Upper lobe of left lung (tissue), 6 donors: ENCODE data around the gene TBX4. TPM values are rescaled to one million over a fixed set of nuclear protein-coding genes. Genes with fewer than 3 reads are reported as not detected.

Experiments
- ATAC-seq, 2 donors: fragments of 200-7000 bp; cut with Tn5 transposase; one replicate each; pipeline ENCODE4 v1.9.1; 2022; ENCODE audit warnings: mild to moderate bottlenecking in 2 of 2, moderate library complexity in 2 of 2; ENCODE audit not compliant: low FRiP score in 2 of 2
- DNase-seq, 2 donors: peaks; one replicate each; pipeline ENCODE4 v3.0.0-alpha.2; 2019 to 2020
- H3K27ac ChIP-seq, 4 donors: fragments of 200-600 bp; sonication (generic); one replicate each; pipeline ENCODE4 v1.5.1; 2016 to 2019
- H3K27me3 ChIP-seq, 4 donors: fragments of 200-600 bp; sonication (generic); one replicate each; pipeline ENCODE4 v1.5.1; 2017 to 2019
- H3K36me3 ChIP-seq, 4 donors: fragments of 200-600 bp; sonication (generic); one replicate each; pipeline ENCODE4 v1.5.1; 2016 to 2019
- H3K4me1 ChIP-seq, 4 donors: fragments of 200-600 bp; sonication (generic); one replicate each; pipeline ENCODE4 v1.5.1; 2018 to 2019
- H3K4me3 ChIP-seq, 4 donors: fragments of 200-600 bp; sonication (generic); one replicate each; pipeline ENCODE4 v1.5.1; 2017 to 2019; ENCODE audit warnings: mild to moderate bottlenecking in 2 of 4, moderate library complexity in 1 of 4
- H3K9me3 ChIP-seq, 4 donors: fragments of 200-600 bp; sonication (generic); one replicate each; pipeline ENCODE4 v1.5.1; 2018 to 2019
- CTCF ChIP-seq, 6 experiments: fragments of 450-650 bp in 4 of 6; fragments of 200-600 bp in 2 of 6; sonication (generic) in 2 of 6; IDR thresholded peaks; one replicate each; pipeline ENCODE4 v1.5.1; 2016 to 2019; ENCODE audit warnings: antibody characterized with exemption in 6 of 6
- EP300 ChIP-seq, 4 donors: sonication (generic); formaldehyde crosslinking; IDR thresholded peaks; one replicate each; pipeline ENCODE4 v1.5.1; 2017; ENCODE audit warnings: antibody characterized with exemption in 4 of 4, control low read depth in 2 of 4
- POLR2A ChIP-seq, 4 donors: fragments of 450-650 bp; IDR thresholded peaks; one replicate each; pipeline ENCODE4 v1.5.1; 2016 to 2017; ENCODE audit warnings: antibody characterized with exemption in 4 of 4, mild to moderate bottlenecking in 2 of 4
- POLR2AphosphoS5 ChIP-seq, 2 donors: sonication (generic); formaldehyde crosslinking; IDR thresholded peaks; one replicate each; pipeline ENCODE4 v1.5.1; 2017; ENCODE audit warnings: antibody characterized with exemption in 2 of 2
- WGBS, 2 donors: methylation state at CpG; one replicate each; pipeline ENCODE4 v1.1.5; 2017 to 2018; 5-methylcytosine and 5-hydroxymethylcytosine counted together
- total RNA-seq, 6 donors: library from RNA; depleted of rRNA in 4 of 6; stranded (reverse); fragments of >200 nt in 4 of 6; gene quantifications; one replicate each; pipeline versions ENCODE4 v1.1.0 to v1.2.1, GENCODE V29; 2016 to 2021
- donor health status: DM: no; HTN: no; CAD: no; lungs with moderate emphysema.
- donor health status: DM: no; HTN: yes; CAD: no; lungs with severe emphysema.

The TBX4 gene
- total RNA-seq, 6 donors from 2014 or later: 10.2 to 69.1 (median 22.7) TPM

GRCh38 chr17:61404913-61405685 is 47.1 kb upstream of the TBX4 start:
- TF ChIP-seq EP300 (IDR thresholded peaks at IDR 0.05) (no peak), CTCF (IDR thresholded peaks at IDR 0.05) (no peak), POLR2A (IDR thresholded peaks at IDR 0.05) (no peak), POLR2AphosphoS5 (IDR thresholded peaks at IDR 0.05) (peak in 1 of 2 donors; percentile 15)
- Histone ChIP-seq H3K27ac (peak overlapping the region; percentile 90 to 97 (median 92)), H3K4me1 (peaks cover 18 to 75% (median 41%) of the 10 kb centered on the region in 4 donors), H3K27me3 (peaks cover 1 to 59% (median 38%) of the 10 kb centered on the region in 4 donors), H3K9me3 (no peaks in the 10 kb centered on the region), H3K4me3 (peak overlapping the region; percentile 5 to 63 (median 58)), H3K36me3 (peaks cover 0 to 70% (median 32%) of the 10 kb centered on the region in 4 donors)
- no peak for ATAC-seq
- peak in 1 of 2 donors; percentile 86 for DNase-seq
- WGBS, 2 donors: 64 to 93% methylated on average over 11 to 68 of the region's 71 CpGs

- 54 to 71% methylated on average over 6 to 30 of the region's 37 CpGs for WGBS, 2 donors
- H3K27me3 ChIP-seq: peaks cover 1 to 59% (median 35%) of the 10 kb centered on the region in 4 donors
- H3K4me1 ChIP-seq: peaks cover 23 to 76% (median 45%) of the 10 kb centered on the region in 4 donors
These were observed 46.3 kb upstream of the TBX4 start for GRCh38 chr17:61405686-61406536.

GRCh38 chr17:61406537-61406845 is 45.7 kb upstream of the TBX4 start:
- Histone ChIP-seq H3K9me3 (no peaks in the 10 kb centered on the region), H3K36me3 (peaks cover 0 to 67% (median 32%) of the 10 kb centered on the region in 4 donors), H3K27me3 (peaks cover 1 to 53% (median 35%) of the 10 kb centered on the region in 4 donors), H3K4me1 (peaks cover 26 to 77% (median 51%) of the 10 kb centered on the region in 4 donors), H3K4me3 (peak overlapping the region in 3 of 4 donors; percentile 55 to 63 (median 61)), H3K27ac (peak overlapping the region; percentile 90 to 97 (median 92))
- no peak for TF ChIP-seq POLR2AphosphoS5 (IDR thresholded peaks at IDR 0.05)
- TF ChIP-seq POLR2A (IDR thresholded peaks at IDR 0.05): no peak
- no peak for TF ChIP-seq EP300 (IDR thresholded peaks at IDR 0.05)
- no peak for TF ChIP-seq CTCF (IDR thresholded peaks at IDR 0.05)
- DNase-seq (no peak), ATAC-seq (no peak)
- WGBS, 2 donors: 41 to 55% methylated on average over 1 of the region's 1 CpG

More at GRCh38 chr17:61405686-61406536, 46.3 kb upstream of the TBX4 start:
- Histone ChIP-seq H3K36me3 (peaks cover 0 to 70% (median 32%) of the 10 kb centered on the region in 4 donors), H3K4me3 (peak overlapping the region; percentile 5 to 63 (median 58)), H3K9me3 (no peaks in the 10 kb centered on the region), H3K27ac (peak overlapping the region; percentile 90 to 97 (median 92))
- TF ChIP-seq POLR2A (IDR thresholded peaks at IDR 0.05) (no peak), EP300 (IDR thresholded peaks at IDR 0.05) (no peak), CTCF (IDR thresholded peaks at IDR 0.05) (no peak), POLR2AphosphoS5 (IDR thresholded peaks at IDR 0.05) (no peak)
- DNase-seq (peak in 1 of 2 donors; percentile 80), ATAC-seq (no peak)

- Histone ChIP-seq H3K4me1 (peaks cover 26 to 85% (median 57%) of the 10 kb centered on the region in 4 donors), H3K27ac (peak overlapping the region; percentile 90 to 97 (median 92)), H3K27me3 (peaks cover 0 to 47% (median 33%) of the 10 kb centered on the region in 4 donors), H3K9me3 (no peaks in the 10 kb centered on the region), H3K4me3 (peak overlapping the region in 3 of 4 donors; percentile 55 to 63 (median 61)), H3K36me3 (peaks cover 0 to 60% (median 29%) of the 10 kb centered on the region in 4 donors)
- DNase-seq (peak in 1 of 2 donors; percentile 19), ATAC-seq (no peak)
- TF ChIP-seq POLR2A (IDR thresholded peaks at IDR 0.05) (no peak), EP300 (IDR thresholded peaks at IDR 0.05) (no peak), POLR2AphosphoS5 (IDR thresholded peaks at IDR 0.05) (no peak), CTCF (IDR thresholded peaks at IDR 0.05) (no peak)
- WGBS, 2 donors: 64 to 77% methylated on average over 3 to 7 of the region's 8 CpGs
These were observed 45.0 kb upstream of the TBX4 start for GRCh38 chr17:61406971-61407911.
